HG03159 (cell line): ENCODE measurements around the gene CABP7.
"Not testable (repeated sequence)": the region's sequence is repeated elsewhere in the genome, so short reads cannot be mapped to it uniquely, and the experiment has no call there.

Experiments
- ATAC-seq: cut with Tn5 transposase; IDR thresholded peaks from one replicate; pipeline ENCODE4 v1.9.1; 2021; ENCODE audit warnings: mild to moderate bottlenecking, moderate library complexity; ENCODE audit not compliant: unreplicated experiment

Gene CABP7

GRCh38 chr22:29744902-29745301 lies 25.1 kb downstream of the CABP7 start:
- no peak for ATAC-seq

DNA sequence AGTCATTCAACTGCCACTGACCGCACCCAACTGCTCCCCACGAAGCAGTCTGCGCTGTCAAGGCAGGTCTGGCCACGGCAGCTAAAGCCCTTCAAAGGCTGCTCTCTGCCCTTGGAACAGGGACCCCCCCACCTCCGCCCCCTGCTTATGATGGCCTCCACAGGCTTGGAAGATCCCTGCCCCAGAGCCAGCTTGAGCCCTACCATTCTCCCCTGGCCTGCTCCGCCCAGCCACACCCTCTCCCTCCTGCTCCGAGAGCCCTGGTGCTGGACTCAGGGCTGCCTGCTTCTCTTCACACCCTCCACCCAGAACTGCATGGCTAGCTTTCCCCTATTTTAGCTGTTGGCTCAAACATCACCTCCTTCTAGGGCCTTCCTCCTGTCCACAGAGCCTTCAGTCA lies 28.0 kb downstream of the CABP7 start:
- ATAC-seq = no peak

DNA sequence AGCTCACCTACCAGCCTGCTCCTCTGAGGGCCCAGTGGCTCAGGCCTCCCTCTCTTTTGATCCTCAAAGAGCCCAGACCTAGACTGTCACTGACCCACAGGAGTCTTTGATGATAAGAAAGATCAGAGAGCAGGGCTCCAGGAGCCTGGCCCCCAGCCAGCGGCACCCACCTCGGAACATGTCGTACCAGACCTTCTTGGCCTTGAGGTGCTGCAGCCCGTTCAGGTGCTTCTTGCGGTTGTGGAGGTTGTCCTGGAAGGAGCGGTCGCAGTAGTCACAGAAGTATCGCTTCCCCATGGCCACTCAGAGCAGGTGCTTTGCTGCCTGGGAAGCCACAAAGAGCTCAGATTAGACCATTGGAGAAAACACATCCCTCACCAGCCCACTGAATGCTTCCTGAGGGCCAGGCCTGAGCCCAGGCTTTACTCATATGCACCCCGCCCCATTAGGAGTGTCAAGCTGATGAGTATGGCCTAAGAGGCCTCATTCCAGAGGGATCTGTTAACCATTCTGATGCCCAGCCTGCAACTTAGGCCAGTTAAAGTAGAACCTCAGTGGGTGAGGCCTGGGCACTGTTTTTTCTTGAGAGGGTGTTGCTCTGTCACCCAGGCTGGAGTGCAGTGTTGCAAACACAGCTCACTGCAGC lies 28.6 kb downstream of the CABP7 start:
- ATAC-seq = no peak

DNA sequence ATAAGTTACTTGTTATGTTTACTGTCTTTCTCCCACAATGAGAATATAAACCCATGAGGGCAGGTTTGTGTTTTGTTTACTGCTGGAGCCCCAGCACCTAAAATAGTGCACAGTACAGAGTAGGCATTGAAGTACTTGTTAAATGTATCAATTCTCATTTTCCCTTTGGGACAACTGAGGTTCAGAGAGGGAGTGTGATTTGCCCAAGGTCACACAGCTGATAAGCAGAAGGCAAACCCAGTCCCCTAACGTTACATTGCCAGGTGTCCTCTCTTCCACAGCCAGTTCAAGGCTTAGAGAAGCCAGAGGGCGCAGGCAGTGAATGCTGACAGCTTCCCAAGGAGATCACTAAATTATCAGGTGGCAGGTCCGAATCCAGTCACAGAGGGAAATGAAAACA lies 30.2 kb downstream of the CABP7 start:
- ATAC-seq = no peak

DNA sequence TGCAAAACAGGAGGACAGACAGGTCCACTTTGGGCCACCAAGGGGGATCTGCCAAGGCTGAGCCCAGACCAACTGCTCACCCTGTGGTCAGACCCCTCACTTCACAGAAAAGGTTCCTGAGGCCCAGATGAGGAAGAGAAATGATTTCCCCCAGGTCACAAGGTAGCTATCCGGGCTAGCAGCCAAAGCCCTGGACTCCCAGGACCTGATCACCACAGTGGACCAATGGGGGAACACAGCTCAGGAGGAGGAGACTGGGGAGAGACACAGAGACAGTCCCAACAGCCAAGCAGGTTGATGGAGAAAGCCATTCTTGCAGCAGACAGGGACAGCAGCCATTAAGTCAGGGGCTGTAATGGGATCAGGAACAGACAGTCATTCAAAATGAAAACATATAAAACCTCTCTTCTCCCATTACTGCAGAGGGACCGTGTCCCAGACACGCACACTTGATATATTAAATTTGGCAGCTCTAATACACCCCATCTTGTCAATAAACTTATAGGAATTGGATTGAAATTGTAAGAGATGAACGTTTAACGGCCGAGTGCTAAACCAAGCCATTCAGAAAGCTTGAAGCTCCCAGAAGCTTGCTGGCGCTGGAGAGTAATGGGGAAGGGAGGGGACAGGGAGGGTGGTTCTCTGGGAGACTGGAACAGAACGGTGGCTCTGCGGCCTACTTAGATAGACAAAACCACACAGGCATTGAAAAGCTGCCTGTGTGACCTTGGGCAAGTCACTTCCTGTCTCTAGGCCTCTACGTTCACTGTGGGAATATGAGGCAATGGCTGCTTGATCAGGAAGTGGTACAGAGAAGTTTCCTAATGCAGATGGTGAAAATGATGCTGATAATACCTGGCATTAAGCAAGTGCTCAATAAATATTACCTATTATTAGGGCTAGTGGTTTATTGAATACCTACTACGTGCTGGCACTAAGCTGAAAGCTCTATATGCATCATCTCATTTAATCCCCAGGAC lies 31.0 kb downstream of the CABP7 start:
- no peak for ATAC-seq

- ATAC-seq = no peak
Measured at GRCh38 chr22:29751669-29752068, 31.9 kb downstream of the CABP7 start.

GRCh38 chr22:29753808-29754657 lies 34.2 kb downstream of the CABP7 start:
- ATAC-seq = no peak

GRCh38 chr22:29754658-29755395 lies 35.0 kb downstream of the CABP7 start:
- not testable (repeated sequence) for ATAC-seq

GRCh38 chr22:29755889-29756288 lies 36.1 kb downstream of the CABP7 start:
- ATAC-seq = no peak

DNA sequence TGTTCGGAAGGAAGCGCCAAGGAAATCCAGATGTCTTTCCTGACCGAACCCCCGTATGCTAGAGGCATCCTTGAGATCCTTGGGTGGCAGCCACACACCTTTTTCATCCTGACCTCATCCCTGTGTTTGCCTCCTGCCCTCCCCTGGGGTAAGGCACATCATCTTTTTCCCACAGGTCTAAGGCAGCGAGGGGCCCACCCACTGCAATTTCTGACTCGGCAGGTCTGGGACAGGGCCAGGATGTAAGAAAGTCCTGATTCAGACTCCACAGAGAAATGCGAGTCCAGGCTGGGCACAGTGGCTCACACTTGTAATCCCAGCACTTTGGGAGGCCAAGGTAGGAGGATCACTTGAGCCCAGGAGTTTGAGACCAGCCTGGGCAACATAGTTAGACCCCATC lies 36.5 kb downstream of the CABP7 start:
- ATAC-seq = no peak

GRCh38 chr22:29757096-29757495 lies 37.3 kb downstream of the CABP7 start:
- ATAC-seq = no peak

DNA sequence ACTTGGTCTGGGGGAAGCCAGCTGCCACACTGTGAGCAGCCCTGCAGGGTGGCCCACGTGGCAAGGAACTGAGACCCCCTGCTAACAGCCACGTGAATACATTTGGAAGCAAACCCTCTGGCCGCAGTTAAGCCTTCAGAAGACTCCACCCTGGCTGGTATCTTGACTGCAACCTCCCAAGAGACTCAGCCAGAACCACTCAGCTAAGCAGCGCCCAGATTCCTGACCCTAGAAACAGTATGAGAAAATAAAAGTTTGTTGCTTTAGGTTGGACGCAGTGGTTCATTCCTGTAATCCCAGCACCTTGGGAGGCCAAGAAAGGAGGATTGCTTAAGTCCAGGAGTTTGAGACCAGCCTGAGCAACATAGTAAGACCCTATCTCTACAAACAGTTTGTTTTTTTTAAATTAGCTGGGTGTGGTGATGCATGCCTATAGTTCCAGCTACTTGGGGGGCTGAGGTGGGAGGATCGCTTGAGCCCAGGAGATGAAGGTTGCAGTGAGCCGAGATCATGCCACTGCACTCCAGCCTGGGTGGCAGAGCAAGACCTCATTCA lies 38.3 kb downstream of the CABP7 start:
- ATAC-seq = no peak

DNA sequence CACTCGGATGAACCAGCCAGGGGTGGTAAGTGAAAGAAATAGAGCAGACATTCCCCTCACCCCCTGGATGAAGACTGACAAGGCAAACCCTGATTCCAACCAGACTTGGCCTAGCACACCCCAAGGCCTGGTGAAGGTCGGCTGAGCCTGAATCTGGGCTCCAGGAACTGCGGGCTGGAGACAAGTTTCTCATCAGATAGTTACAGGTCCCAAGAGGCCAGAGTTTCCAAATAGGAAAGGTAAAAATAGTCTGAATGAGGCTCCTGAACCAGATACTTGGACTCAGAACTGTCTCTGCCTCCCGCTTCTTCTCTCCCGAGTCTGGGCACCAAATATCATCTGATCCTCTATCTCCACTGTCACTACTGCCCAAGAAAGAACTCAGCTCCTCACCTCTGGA lies 39.2 kb downstream of the CABP7 start:
- ATAC-seq = no peak

DNA sequence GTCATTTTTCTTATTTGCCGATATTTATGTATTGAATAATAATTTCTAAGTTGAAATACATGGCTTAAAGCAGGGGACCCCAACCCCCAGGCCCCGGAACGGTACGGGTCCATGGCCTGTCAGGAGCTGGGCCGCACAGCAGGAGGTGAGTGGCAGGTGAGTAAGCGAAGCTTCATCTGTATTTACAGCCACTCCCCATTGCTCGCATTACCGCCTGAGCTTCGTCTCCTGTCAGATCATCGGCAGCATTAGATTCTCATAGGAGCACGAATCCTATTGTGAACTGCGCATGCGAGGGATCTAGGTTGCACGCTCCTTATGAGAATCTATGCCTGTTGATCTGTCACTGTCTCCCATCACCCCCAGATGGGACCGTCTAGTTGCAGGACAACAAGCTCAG lies 42.5 kb downstream of the CABP7 start:
- ATAC-seq = no peak

- peak; percentile 24 for ATAC-seq
Measured at GRCh38 chr22:29765905-29766631, 46.3 kb downstream of the CABP7 start.

- peak; percentile 85 for ATAC-seq
Measured at GRCh38 chr22:29766632-29767170, 46.9 kb downstream of the CABP7 start, which contains the start of gene ZMAT5. ZMAT5 (minus strand) TSS chr22:29767007; CDS start chr22:29748544, 18,463 bp downstream.

GRCh38 chr22:29767171-29768051 lies 47.6 kb downstream of the CABP7 start, which contains the start of gene UQCR10:
UQCR10 (plus strand) TSS chr22:29767369; CDS start chr22:29767399, 30 bp downstream.
- peak; percentile 70 for ATAC-seq

DNA sequence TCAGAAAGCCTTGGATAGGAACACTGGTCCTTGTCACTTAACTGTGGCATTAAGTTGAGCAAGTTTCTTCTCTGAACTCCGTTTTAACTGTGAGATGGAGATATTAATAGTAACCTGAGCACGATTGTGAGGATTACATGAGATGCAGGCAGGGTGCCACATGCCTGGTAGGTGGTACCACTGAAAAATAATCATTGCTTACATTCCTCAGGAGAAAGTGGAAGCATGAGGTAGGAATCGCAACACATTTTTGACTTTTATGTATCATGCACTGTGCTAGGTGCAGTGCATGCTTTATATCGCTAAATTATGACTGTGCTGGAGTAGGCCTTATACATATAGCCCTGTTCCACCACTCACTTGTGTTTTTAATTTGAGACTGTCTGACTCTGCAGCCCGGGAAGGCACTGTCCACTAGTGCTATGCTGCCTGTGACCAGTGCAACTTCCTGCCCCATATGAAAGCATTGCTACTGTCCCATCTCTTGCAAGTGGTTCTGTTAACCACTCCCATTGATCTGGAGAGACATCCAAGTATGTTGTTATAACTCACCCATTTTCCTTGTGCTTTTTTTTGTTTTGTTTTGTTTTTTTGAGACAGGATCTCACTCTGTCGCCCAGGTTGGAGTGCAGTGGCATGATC lies 48.4 kb downstream of the CABP7 start:
- no peak for ATAC-seq
